ENCODE data around the gene GNB1L.

Gene GNB1L

GRCh38 chr22:19812910-19813309, 41.8 kb downstream of the GNB1L start:
- H3K9ac ChIP-seq (ENCODE audit: insufficient read length, low read depth): no peak overlapping the region
- DNase-seq (ENCODE audit: low read depth, low spot score): no peak
- H3K36me3 ChIP-seq (ENCODE audit: insufficient read depth, insufficient read length, low read length): peaks cover 37% of the 10 kb centered on the region
- no peak overlapping the region for H3K4me3 ChIP-seq (ENCODE audit: insufficient read length, low read depth)
- H3K9me3 ChIP-seq (ENCODE audit: insufficient read depth, low read length): no peaks in the 10 kb centered on the region
- H3K27me3 ChIP-seq (ENCODE audit: insufficient read depth, insufficient read length): no peaks in the 10 kb centered on the region
- TF ChIP-seq SUZ12 (IDR thresholded peaks at IDR 0.05; ENCODE audit: extremely low read depth, insufficient read depth, insufficient read length): no peak
- no peak for TF ChIP-seq ZNF274 (IDR thresholded peaks at IDR 0.05; ENCODE audit: low read depth, low read length)
- no peak for TF ChIP-seq YY1 (IDR thresholded peaks at IDR 0.05; ENCODE audit: insufficient read depth, insufficient read length)
- peaks cover 9% of the 10 kb centered on the region for H3K4me1 ChIP-seq (ENCODE audit: insufficient read depth, insufficient read length)

GRCh38 chr22:19811811-19812771, 42.6 kb downstream of the GNB1L start:
- H3K9ac ChIP-seq (ENCODE audit: insufficient read length, low read depth): peak overlapping the region; percentile 42
- no peaks in the 10 kb centered on the region for H3K9me3 ChIP-seq (ENCODE audit: insufficient read depth, low read length)
- peaks cover 10% of the 10 kb centered on the region for H3K4me1 ChIP-seq (ENCODE audit: insufficient read depth, insufficient read length)
- TF ChIP-seq YY1 (IDR thresholded peaks at IDR 0.05; ENCODE audit: insufficient read depth, insufficient read length) (no peak), SUZ12 (IDR thresholded peaks at IDR 0.05; ENCODE audit: extremely low read depth, insufficient read depth, insufficient read length) (no peak), ZNF274 (IDR thresholded peaks at IDR 0.05; ENCODE audit: low read depth, low read length) (no peak)
- H3K4me3 ChIP-seq (ENCODE audit: insufficient read length, low read depth): no peak overlapping the region
- peaks cover 34% of the 10 kb centered on the region for H3K36me3 ChIP-seq (ENCODE audit: insufficient read depth, insufficient read length, low read length)
- DNase-seq (ENCODE audit: low read depth, low spot score): no peak
- H3K27me3 ChIP-seq (ENCODE audit: insufficient read depth, insufficient read length): no peaks in the 10 kb centered on the region

- H3K4me3 ChIP-seq (ENCODE audit: insufficient read length, low read depth): no peak overlapping the region
- DNase-seq (ENCODE audit: low read depth, low spot score): no peak
- no peak overlapping the region for H3K9ac ChIP-seq (ENCODE audit: insufficient read length, low read depth)
- peaks cover 14% of the 10 kb centered on the region for H3K4me1 ChIP-seq (ENCODE audit: insufficient read depth, insufficient read length)
- peaks cover 29% of the 10 kb centered on the region for H3K36me3 ChIP-seq (ENCODE audit: insufficient read depth, insufficient read length, low read length)
- TF ChIP-seq SUZ12 (IDR thresholded peaks at IDR 0.05; ENCODE audit: extremely low read depth, insufficient read depth, insufficient read length): no peak
- no peak for TF ChIP-seq ZNF274 (IDR thresholded peaks at IDR 0.05; ENCODE audit: low read depth, low read length)
- no peak for TF ChIP-seq YY1 (IDR thresholded peaks at IDR 0.05; ENCODE audit: insufficient read depth, insufficient read length)
- H3K27me3 ChIP-seq (ENCODE audit: insufficient read depth, insufficient read length): no peaks in the 10 kb centered on the region
- no peaks in the 10 kb centered on the region for H3K9me3 ChIP-seq (ENCODE audit: insufficient read depth, low read length)
Measured at GRCh38 chr22:19811211-19811621, 43.5 kb downstream of the GNB1L start.

GRCh38 chr22:19810381-19811201, 44.1 kb downstream of the GNB1L start:
- Histone ChIP-seq H3K4me1 (ENCODE audit: insufficient read depth, insufficient read length) (peaks cover 14% of the 10 kb centered on the region), H3K4me3 (ENCODE audit: insufficient read length, low read depth) (no peak overlapping the region), H3K27me3 (ENCODE audit: insufficient read depth, insufficient read length) (no peaks in the 10 kb centered on the region), H3K36me3 (ENCODE audit: insufficient read depth, insufficient read length, low read length) (peaks cover 29% of the 10 kb centered on the region), H3K9ac (ENCODE audit: insufficient read length, low read depth) (no peak overlapping the region), H3K9me3 (ENCODE audit: insufficient read depth, low read length) (no peaks in the 10 kb centered on the region)
- DNase-seq (ENCODE audit: low read depth, low spot score): no peak
- TF ChIP-seq YY1 (IDR thresholded peaks at IDR 0.05; ENCODE audit: insufficient read depth, insufficient read length) (no peak), SUZ12 (IDR thresholded peaks at IDR 0.05; ENCODE audit: extremely low read depth, insufficient read depth, insufficient read length) (no peak), ZNF274 (IDR thresholded peaks at IDR 0.05; ENCODE audit: low read depth, low read length) (no peak)

GRCh38 chr22:19809741-19810140, 44.9 kb downstream of the GNB1L start:
- TF ChIP-seq SUZ12 (IDR thresholded peaks at IDR 0.05; ENCODE audit: extremely low read depth, insufficient read depth, insufficient read length) (no peak), ZNF274 (IDR thresholded peaks at IDR 0.05; ENCODE audit: low read depth, low read length) (no peak), YY1 (IDR thresholded peaks at IDR 0.05; ENCODE audit: insufficient read depth, insufficient read length) (no peak)
- peaks cover 26% of the 10 kb centered on the region for H3K36me3 ChIP-seq (ENCODE audit: insufficient read depth, insufficient read length, low read length)
- no peak overlapping the region for H3K9ac ChIP-seq (ENCODE audit: insufficient read length, low read depth)
- no peaks in the 10 kb centered on the region for H3K9me3 ChIP-seq (ENCODE audit: insufficient read depth, low read length)
- peaks cover 14% of the 10 kb centered on the region for H3K4me1 ChIP-seq (ENCODE audit: insufficient read depth, insufficient read length)
- no peak for DNase-seq (ENCODE audit: low read depth, low spot score)
- H3K27me3 ChIP-seq (ENCODE audit: insufficient read depth, insufficient read length): no peaks in the 10 kb centered on the region
- no peak overlapping the region for H3K4me3 ChIP-seq (ENCODE audit: insufficient read length, low read depth)

GRCh38 chr22:19808873-19809478, 45.7 kb downstream of the GNB1L start:
- Histone ChIP-seq H3K9me3 (ENCODE audit: insufficient read depth, low read length) (no peaks in the 10 kb centered on the region), H3K4me3 (ENCODE audit: insufficient read length, low read depth) (no peak overlapping the region), H3K36me3 (ENCODE audit: insufficient read depth, insufficient read length, low read length) (peaks cover 20% of the 10 kb centered on the region), H3K4me1 (ENCODE audit: insufficient read depth, insufficient read length) (peaks cover 14% of the 10 kb centered on the region), H3K27me3 (ENCODE audit: insufficient read depth, insufficient read length) (no peaks in the 10 kb centered on the region), H3K9ac (ENCODE audit: insufficient read length, low read depth) (no peak overlapping the region)
- no peak for DNase-seq (ENCODE audit: low read depth, low spot score)
- TF ChIP-seq ZNF274 (IDR thresholded peaks at IDR 0.05; ENCODE audit: low read depth, low read length) (no peak), SUZ12 (IDR thresholded peaks at IDR 0.05; ENCODE audit: extremely low read depth, insufficient read depth, insufficient read length) (no peak), YY1 (IDR thresholded peaks at IDR 0.05; ENCODE audit: insufficient read depth, insufficient read length) (no peak)

Data from NT2/D1 (cell line).